ENCODE measurements around the gene UCN3.
"Not testable (repeated sequence)": the region's sequence is repeated elsewhere in the genome, so short reads cannot be mapped to it uniquely, and the experiment has no call there.

Gene UCN3

GRCh38 chr10:5365928-5366327 is 1.2 kb downstream of the UCN3 start:
- DNase-seq (ENCODE audit: low read depth in 1 of 2, low spot score in 1 of 2), result no peak

GRCh38 chr10:5369362-5370158 is 4.8 kb downstream of the UCN3 start:
- no peak for DNase-seq (ENCODE audit: low read depth in 1 of 2, low spot score in 1 of 2)

GRCh38 chr10:5370493-5371352 is 6.0 kb downstream of the UCN3 start:
- DNase-seq (ENCODE audit: low read depth in 1 of 2, low spot score in 1 of 2), result no peak

GRCh38 chr10:5373307-5373706 is 8.5 kb downstream of the UCN3 start:
- DNase-seq (ENCODE audit: low read depth in 1 of 2, low spot score in 1 of 2), result no peak

GRCh38 chr10:5373891-5374611 is 9.3 kb downstream of the UCN3 start:
- no peak for DNase-seq (ENCODE audit: low read depth in 1 of 2, low spot score in 1 of 2)

GRCh38 chr10:5376450-5376849 is 11.7 kb downstream of the UCN3 start:
- no peak for DNase-seq (ENCODE audit: low read depth in 1 of 2, low spot score in 1 of 2)

GRCh38 chr10:5379202-5379601 is 14.4 kb downstream of the UCN3 start:
- DNase-seq (ENCODE audit: low read depth in 1 of 2, low spot score in 1 of 2), result not testable (repeated sequence)

GRCh38 chr10:5380395-5380794 is 15.6 kb downstream of the UCN3 start:
- not testable (repeated sequence) for DNase-seq (ENCODE audit: low read depth in 1 of 2, low spot score in 1 of 2)

GRCh38 chr10:5381187-5381586 is 16.4 kb downstream of the UCN3 start:
- DNase-seq (ENCODE audit: low read depth in 1 of 2, low spot score in 1 of 2), result no peak

GRCh38 chr10:5385224-5385623 is 20.5 kb downstream of the UCN3 start:
- no peak for DNase-seq (ENCODE audit: low read depth in 1 of 2, low spot score in 1 of 2)

GRCh38 chr10:5387169-5387568 is 22.4 kb downstream of the UCN3 start:
- no peak for DNase-seq (ENCODE audit: low read depth in 1 of 2, low spot score in 1 of 2)

- no peak for DNase-seq (ENCODE audit: low read depth in 1 of 2, low spot score in 1 of 2)
Observed at GRCh38 chr10:5390607-5391205, 25.9 kb downstream of the UCN3 start.

GRCh38 chr10:5391790-5392189 is 27.0 kb downstream of the UCN3 start:
- no peak for DNase-seq (ENCODE audit: low read depth in 1 of 2, low spot score in 1 of 2)

- DNase-seq (ENCODE audit: low read depth in 1 of 2, low spot score in 1 of 2), result no peak
Observed at GRCh38 chr10:5393529-5393928, 28.8 kb downstream of the UCN3 start.

GRCh38 chr10:5395168-5395567 is 30.4 kb downstream of the UCN3 start:
- DNase-seq (ENCODE audit: low read depth in 1 of 2, low spot score in 1 of 2), result no peak

- no peak for DNase-seq (ENCODE audit: low read depth in 1 of 2, low spot score in 1 of 2)
Observed at GRCh38 chr10:5396556-5397300, 32.0 kb downstream of the UCN3 start.

- no peak for DNase-seq (ENCODE audit: low read depth in 1 of 2, low spot score in 1 of 2)
Observed at GRCh38 chr10:5399332-5399731, 34.6 kb downstream of the UCN3 start.

- no peak for DNase-seq (ENCODE audit: low read depth in 1 of 2, low spot score in 1 of 2)
Observed at GRCh38 chr10:5400468-5401240, 35.9 kb downstream of the UCN3 start.

- no peak for DNase-seq (ENCODE audit: low read depth in 1 of 2, low spot score in 1 of 2)
Observed at GRCh38 chr10:5402798-5403197, 38.0 kb downstream of the UCN3 start.

All from stimulated activated CD4-positive, alpha-beta T cell treated with anti-CD3 and anti-CD28 coated beads, Interleukin-15, amount 100 ng/mL, for 1 hour (primary cell).